ENCODE data around the gene PIF1. TPM values are rescaled to one million over a fixed set of nuclear protein-coding genes. Genes with fewer than 3 reads are reported as not detected.

The PIF1 gene
- total RNA-seq, 8 experiments from 2014 or later = 0.36 to 17.7 (median 4.5) TPM

DNA sequence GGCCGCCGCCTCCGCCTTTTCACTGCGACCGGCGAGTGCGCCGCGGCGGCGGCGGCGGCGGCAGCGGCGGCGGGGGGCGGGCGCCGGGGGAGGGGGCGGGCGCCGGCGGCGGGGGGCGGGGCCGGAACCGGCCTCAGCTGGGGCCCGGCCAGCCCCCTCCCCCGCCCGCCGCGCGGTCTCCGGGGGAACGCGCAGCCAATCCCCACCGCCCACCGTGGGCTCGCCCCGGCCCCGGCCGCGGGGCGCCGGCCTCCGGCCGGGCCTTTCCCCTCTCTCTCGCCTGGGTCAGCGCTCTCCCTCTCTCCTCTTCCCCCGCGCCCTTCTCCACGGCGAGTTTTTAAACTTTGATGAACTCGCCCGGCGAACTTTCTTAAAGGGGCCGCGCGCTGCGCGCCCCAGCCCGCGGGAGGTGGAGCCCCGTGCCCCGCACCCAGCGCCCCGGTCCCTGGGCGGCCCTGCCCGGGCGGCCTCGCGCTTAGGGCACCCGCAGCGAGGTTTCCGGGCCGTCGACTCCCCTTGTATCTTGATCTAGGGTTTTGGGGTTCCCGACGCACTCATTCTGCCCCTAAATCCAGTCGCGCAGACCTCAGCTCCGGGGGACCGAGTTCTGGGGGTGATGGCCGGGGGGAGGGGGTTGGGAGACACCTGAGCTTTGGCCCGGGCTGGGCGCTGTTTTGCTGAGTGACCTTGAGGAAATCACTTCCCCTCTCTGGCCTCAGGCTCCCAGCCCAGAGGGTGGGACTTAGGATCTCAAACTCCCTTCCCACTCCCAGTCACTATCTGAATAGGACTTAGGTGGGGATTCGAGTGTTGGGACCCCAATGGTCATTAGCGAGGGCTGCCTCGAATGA, 49.7 kb downstream of the PIF1 start, which contains the start of gene RBPMS2:
RBPMS2 (minus strand) TSS at position 39 of the 851 bp plus-strand sequence. CDS start 270 bp downstream, outside the sequence.
- H3K27ac ChIP-seq = peak within 1 kb of the TSS in 1 of 2 donors; percentile 48
- 0% methylated on average over 2 of the region's 90 CpGs; no CpG with 5 or more reads in 8 of the 10 experiments for WGBS, 10 experiments

DNA sequence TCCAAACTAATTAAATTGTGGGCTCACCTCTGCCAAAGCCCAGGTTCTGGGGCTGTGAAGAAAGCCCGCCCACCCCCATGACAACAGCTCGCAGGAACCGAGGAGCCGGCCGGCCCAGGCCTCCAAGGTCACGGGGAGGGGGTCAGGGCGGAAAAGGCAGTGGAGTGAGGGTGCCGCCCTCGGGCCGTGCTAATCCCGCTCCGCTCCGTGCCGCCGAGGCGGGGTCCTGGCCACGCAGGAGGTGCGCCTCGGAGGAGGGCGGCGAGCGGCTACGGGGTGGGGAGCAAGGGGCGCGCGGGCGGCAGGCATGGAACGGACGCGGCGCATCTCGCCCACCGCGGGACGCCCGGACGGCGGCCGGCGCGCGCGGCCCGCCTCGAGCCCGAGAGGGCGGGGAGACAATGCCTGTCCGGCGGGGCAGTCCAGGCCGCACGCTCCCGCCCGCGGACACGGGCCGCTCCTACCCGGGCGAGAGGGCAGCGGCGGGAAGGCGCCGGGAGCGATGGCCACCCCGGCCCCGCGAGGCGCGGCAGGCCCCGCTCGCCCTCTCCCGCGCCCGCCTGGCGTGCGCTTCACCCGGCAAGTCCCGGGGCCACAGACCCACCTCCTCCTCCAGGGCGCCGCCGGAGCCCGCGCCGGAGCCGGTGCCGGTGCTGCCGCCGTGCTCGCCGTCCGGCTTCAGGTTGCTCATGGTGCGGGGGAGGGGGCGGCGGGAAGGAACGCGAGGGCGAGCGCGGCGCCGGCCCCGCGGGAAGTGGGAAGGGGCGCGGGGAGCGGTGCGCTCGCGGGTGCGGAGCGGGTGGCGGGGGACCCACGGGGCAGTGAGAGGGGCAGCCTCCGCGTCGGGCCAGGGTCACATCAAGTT, 50.6 kb downstream of the PIF1 start:
- H3K27ac ChIP-seq = peak overlapping the region in 1 of 2 donors; percentile 48
- peaks cover 5 to 13% of the 10 kb centered on the region in 2 donors for H3K4me1 ChIP-seq (replicated peaks in 1 of 2)
- in situ Hi-C loops (cut with MboI; ENCODE audit: low pct_unique_long_range_greater_than_20kb in 2 of 9, low sequenced_read_pairs in 9 of 9, unreplicated experiment in 9 of 9) = no loop called here
- H3K4me3 ChIP-seq = peak overlapping the region; percentile 40 to 56 (median 53)
- ATAC-seq (replicated peaks in 6 of 8) = peak; percentile 59 to 79 (median 64)
- 25 to 30% methylated on average over 2 to 4 of the region's 115 CpGs; no CpG with 5 or more reads in 8 of the 10 experiments for WGBS, 10 experiments

More for the DNA sequence above, 49.7 kb downstream of the PIF1 start, which contains the start of gene RBPMS2:
- peaks cover 5 to 13% of the 10 kb centered on the region in 2 donors for H3K4me1 ChIP-seq (replicated peaks in 1 of 2)
- in situ Hi-C loops (cut with MboI; ENCODE audit: low pct_unique_long_range_greater_than_20kb in 2 of 9, low sequenced_read_pairs in 9 of 9, unreplicated experiment in 9 of 9) = no loop called here
- peak; percentile 26 to 73 (median 70) for ATAC-seq (replicated peaks in 6 of 8)
- H3K4me3 ChIP-seq = peak within 1 kb of the TSS; percentile 40 to 56 (median 53)

DNA sequence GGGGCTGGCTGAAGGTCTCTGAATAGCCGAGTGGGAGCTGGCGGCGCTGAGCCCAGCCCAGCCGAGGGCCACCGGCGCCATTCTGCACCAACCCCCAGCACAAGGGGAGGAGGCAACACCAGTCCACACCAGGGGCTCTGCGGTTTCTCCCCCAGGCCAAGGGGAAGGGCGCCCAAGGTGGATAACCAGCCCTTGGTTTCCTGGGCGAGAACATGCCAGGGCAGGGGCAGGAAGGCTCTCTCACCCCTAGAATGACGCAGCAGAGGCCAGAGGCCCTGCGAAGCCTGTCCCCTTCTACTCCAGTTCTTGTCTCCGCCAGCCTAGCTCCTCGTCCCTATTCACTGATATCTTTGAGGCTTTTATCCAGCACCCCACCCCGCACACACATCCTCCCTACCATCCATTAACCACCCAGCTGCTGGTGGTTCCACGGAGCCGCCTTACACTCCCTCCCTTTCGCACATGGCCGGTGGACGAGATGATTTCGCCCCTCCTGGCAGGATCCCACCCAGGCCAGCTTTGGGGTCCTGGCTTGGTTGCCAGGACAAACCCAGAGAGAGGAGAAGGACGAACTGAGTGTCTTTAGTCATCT, 51.3 kb downstream of the PIF1 start:
- 0 to 70% (median 52%) methylated on average over 1 to 9 of the region's 21 CpGs; no CpG with 5 or more reads in 4 of the 10 experiments for WGBS, 10 experiments
- Histone ChIP-seq H3K27ac (no peak overlapping the region), H3K4me3 (peak overlapping the region in 1 of 5 donors; percentile 56), H3K4me1 (replicated peaks in 1 of 2) (peaks cover 5 to 13% of the 10 kb centered on the region in 2 donors)
- in situ Hi-C loops (cut with MboI; ENCODE audit: low pct_unique_long_range_greater_than_20kb in 2 of 9, low sequenced_read_pairs in 9 of 9, unreplicated experiment in 9 of 9) = no loop called here
- ATAC-seq (replicated peaks in 6 of 8) = peak in 3 of 8 experiments; percentile 6 to 27 (median 13)

DNA sequence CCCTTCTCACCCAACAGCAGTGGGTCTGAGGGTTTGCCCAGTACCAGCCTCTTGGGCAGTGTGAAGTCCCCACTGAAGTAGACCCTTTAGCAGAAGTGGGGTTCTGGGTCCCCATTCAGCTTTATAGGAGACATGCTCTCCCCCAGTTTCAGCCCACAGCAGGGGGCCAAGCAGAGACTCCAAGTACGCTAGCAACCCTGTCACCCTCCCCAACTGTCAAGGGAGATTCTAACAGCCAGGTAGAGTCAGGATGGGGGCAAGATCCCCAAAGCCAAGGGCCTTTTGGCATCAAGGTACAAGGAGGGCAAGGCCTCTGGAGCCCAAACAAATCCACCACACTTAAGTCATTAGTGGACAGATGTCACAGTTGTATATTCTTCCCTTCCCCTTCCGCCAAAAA, 51.8 kb downstream of the PIF1 start:
- 100% methylated on average over 1 of the region's 2 CpGs; no CpG with 5 or more reads in 9 of the 10 experiments for WGBS, 10 experiments
- in situ Hi-C loops (cut with MboI; ENCODE audit: low pct_unique_long_range_greater_than_20kb in 2 of 9, low sequenced_read_pairs in 9 of 9, unreplicated experiment in 9 of 9) = no loop called here
- Histone ChIP-seq H3K4me3 (no peak overlapping the region), H3K4me1 (replicated peaks in 1 of 2) (peaks cover 5 to 13% of the 10 kb centered on the region in 2 donors), H3K27ac (no peak overlapping the region)
- no peak for ATAC-seq (replicated peaks in 6 of 8)

DNA sequence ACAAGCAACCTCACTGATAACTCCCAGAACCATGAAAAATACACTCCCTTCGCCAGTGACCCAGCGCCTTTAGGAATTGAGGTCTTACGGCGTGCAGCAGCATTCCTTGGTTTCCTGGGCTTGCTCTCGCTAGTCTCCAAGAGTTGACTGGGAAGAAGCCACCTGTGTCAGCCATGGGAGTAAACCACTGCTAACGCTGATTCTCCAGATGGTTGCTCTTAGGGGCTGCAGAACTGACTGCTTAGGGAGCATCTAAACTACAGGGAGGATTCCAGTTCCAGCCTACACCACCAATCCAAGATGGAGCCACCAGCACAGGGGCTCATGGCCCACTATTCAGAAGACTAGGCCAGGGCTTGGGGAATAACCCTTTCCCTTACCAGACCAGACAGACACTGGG, 52.5 kb downstream of the PIF1 start:
- no peak overlapping the region for H3K4me3 ChIP-seq
- whole genome bisulfite sequencing, 10 experiments = 93 to 100% (median 98%) methylated on average over 2 to 5 of the region's 6 CpGs; no CpG with 5 or more reads in 4 of the 10 experiments
- H3K27ac ChIP-seq = no peak overlapping the region
- in situ Hi-C loops (cut with MboI; ENCODE audit: low pct_unique_long_range_greater_than_20kb in 2 of 9, low sequenced_read_pairs in 9 of 9, unreplicated experiment in 9 of 9) = no loop called here
- ATAC-seq (replicated peaks in 6 of 8) = no peak
- H3K4me1 ChIP-seq (replicated peaks in 1 of 2) = peaks cover 5 to 13% of the 10 kb centered on the region in 2 donors

DNA sequence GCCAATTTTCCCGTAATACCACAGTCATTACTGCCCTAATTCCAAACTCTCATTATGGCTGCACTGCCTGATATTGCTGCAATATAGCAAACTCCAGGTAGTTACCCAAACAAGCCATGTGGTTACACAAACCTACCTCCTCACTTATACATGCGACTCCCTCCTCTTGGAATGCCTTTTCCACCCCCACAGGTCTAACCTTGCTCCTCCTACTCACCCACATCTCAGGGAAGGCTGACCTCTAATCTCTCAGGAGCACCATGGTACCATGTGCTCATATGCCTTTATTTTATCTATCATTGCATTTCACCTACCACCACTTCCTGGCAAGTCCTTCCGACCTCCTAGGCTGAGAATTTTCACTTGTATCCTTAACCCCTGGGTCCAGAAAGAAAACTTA, 53.0 kb downstream of the PIF1 start:
- ATAC-seq (replicated peaks in 6 of 8) = no peak
- Histone ChIP-seq H3K4me1 (replicated peaks in 1 of 2) (peaks cover 5 to 13% of the 10 kb centered on the region in 2 donors), H3K4me3 (no peak overlapping the region), H3K27ac (no peak overlapping the region)
- in situ Hi-C loops (cut with MboI; ENCODE audit: low pct_unique_long_range_greater_than_20kb in 2 of 9, low sequenced_read_pairs in 9 of 9, unreplicated experiment in 9 of 9) = no loop called here
- 0 to 100% (median 43%) methylated on average over 1 to 2 of the region's 3 CpGs; no CpG with 5 or more reads in 5 of the 10 experiments for WGBS, 10 experiments

DNA sequence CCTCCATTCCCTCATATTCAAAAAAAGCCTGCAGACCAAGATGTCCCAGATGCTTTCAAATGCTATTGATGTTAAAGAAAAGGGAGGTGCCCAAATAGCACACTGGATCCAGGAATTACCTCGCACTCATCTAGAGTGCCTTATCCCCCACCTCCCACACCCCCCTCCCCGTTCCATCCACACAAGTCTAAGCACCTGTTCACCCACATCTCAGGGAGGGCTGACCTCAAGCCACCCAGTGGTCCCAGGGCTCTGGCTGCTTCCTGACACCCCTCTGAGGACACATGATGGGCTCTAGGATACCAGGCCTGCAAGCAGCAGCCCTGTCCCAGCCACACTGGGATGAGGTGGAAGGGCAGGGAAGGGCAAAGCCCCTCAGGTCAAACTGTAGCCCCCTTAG, 54.8 kb downstream of the PIF1 start:
- H3K4me1 ChIP-seq (replicated peaks in 1 of 2) = peaks cover 0 to 2% of the 10 kb centered on the region in 2 donors
- no peak overlapping the region for H3K4me3 ChIP-seq
- no peak overlapping the region for H3K27ac ChIP-seq
- in situ Hi-C loops (cut with MboI; ENCODE audit: low pct_unique_long_range_greater_than_20kb in 2 of 9, low sequenced_read_pairs in 9 of 9, unreplicated experiment in 9 of 9) = no loop called here
- no CpG with 5 or more reads among the region's 2 CpGs for WGBS, 10 experiments
- ATAC-seq (replicated peaks in 6 of 8) = no peak

DNA sequence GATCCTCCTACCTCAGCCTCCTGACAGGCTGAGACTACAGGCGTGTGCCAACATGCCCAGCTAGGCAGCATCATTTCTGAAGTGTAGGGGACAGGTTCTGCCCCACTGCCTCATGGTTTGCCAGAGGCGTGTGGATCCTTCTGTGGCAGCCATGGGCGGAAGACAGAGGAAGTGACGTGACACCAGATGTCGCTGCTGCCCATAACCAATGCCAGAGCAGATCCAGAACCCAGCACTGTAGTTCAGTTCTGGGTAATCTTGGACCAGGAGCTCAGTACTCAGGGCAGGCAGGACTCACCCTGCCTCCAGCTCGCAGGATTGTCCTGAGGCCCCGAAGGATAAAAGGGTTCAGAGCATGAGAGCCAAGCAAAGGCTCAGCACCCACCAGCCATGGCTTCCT, 58.2 kb downstream of the PIF1 start:
- WGBS, 10 experiments = 80 to 100% (median 95%) methylated on average over 1 to 4 of the region's 7 CpGs; no CpG with 5 or more reads in 5 of the 10 experiments
- ATAC-seq (replicated peaks in 6 of 8) = no peak
- no peak overlapping the region for H3K27ac ChIP-seq
- in situ Hi-C loops (cut with MboI; ENCODE audit: low pct_unique_long_range_greater_than_20kb in 2 of 9, low sequenced_read_pairs in 9 of 9, unreplicated experiment in 9 of 9) = no loop called here
- H3K4me1 ChIP-seq (replicated peaks in 1 of 2) = no peaks in the 10 kb centered on the region
- H3K4me3 ChIP-seq = no peak overlapping the region

DNA sequence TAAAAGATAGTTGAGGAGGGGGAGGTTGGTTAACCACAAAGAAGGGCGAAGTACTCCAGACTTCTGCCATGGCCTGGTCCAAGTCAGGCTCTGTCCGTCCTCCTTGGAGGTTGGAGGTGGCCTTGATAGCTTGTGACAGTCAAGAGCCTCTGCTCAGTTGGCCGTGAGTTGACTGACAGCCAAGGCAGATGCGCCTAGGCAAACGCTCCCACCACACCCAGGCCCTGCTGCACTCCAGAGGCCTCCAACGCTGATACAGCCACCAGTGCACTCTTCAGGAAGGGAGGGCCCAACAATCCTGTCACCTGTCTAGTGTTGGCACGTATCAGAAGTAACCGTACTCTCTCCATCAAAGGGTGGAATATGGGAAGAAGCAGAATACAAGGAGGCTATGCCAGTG, 59.4 kb downstream of the PIF1 start:
- Histone ChIP-seq H3K4me3 (no peak overlapping the region), H3K4me1 (replicated peaks in 1 of 2) (no peaks in the 10 kb centered on the region), H3K27ac (no peak overlapping the region)
- in situ Hi-C loops (cut with MboI; ENCODE audit: low pct_unique_long_range_greater_than_20kb in 2 of 9, low sequenced_read_pairs in 9 of 9, unreplicated experiment in 9 of 9) = no loop called here
- WGBS, 10 experiments = 42 to 100% (median 80%) methylated on average over 1 to 5 of the region's 8 CpGs; no CpG with 5 or more reads in 3 of the 10 experiments
- ATAC-seq (replicated peaks in 6 of 8) = peak in 2 of 8 experiments; percentile 50 to 85

Other genes starting within 250 kb of the PIF1 start
- 1 to 10 TPM in 2 of 8 experiments, under 1 TPM in 6; 0.27 to 2.3 (median 0.89) TPM for gene RBPMS2, start 50.1 kb downstream of the PIF1 start, total RNA-seq
- 10 to 100 TPM in 3 of 8 experiments, 1 to 10 TPM in 5; 2.3 to 57.2 (median 6.5) TPM for gene PLEKHO2, start 16.3 kb upstream of the PIF1 start, total RNA-seq
- gene ANKDD1A, start 86.3 kb upstream of the PIF1 start, total RNA-seq = 1 to 10 TPM; 1.0 to 7.7 (median 3.4) TPM
- 10 to 100 TPM; 50.6 to 75.7 (median 64.4) TPM for gene SPG21, start 164.3 kb upstream of the PIF1 start, total RNA-seq
- gene MTFMT, start 204.0 kb upstream of the PIF1 start, total RNA-seq = 10 to 100 TPM in 4 of 8 experiments, 1 to 10 TPM in 4; 7.9 to 23.5 (median 10.4) TPM
- 1 to 10 TPM in 3 of 8 experiments, under 1 TPM in 2, not detected in 3; 0.27 to 3.1 (median 1.3) TPM for gene SLC51B, start 219.7 kb upstream of the PIF1 start, total RNA-seq
- gene RASL12, start 242.3 kb upstream of the PIF1 start, total RNA-seq = under 1 TPM in 5 of 8 experiments, not detected in 3; 0.05 to 0.73 (median 0.15) TPM